Psoas muscle (tissue), 8 donors: ENCODE results near the gene ADCY2. TPM values are rescaled to one million over a fixed set of nuclear protein-coding genes. Genes with fewer than 3 reads are reported as not detected.

Experiments used
- ATAC-seq, 4 donors: fragments of 200-7000 bp; cut with Tn5 transposase; one replicate each; pipeline ENCODE4 v1.9.1; 2020; ENCODE audit warnings: moderate library complexity in 3 of 4, mild to moderate bottlenecking in 2 of 4
- DNase-seq, 2 donors: peaks; one replicate each; pipeline ENCODE4 v3.0.0-alpha.2; 2020
- H3K27ac ChIP-seq: fragments of 200-600 bp; one replicate; pipeline ENCODE4 v1.8.0; 2022
- H3K27me3 ChIP-seq, 3 donors: fragments of 200-600 bp in 1 of 3; one replicate each; pipeline versions ENCODE4 v1.6.1 to v1.8.0; 2013 to 2022; ENCODE audit warnings: low read length in 2 of 3, mild to moderate bottlenecking in 2 of 3, moderate library complexity in 1 of 3; ENCODE audit not compliant: insufficient read depth in 3 of 3
- H3K36me3 ChIP-seq, 2 donors: fragments of 200-600 bp in 1 of 2; one replicate each; pipeline versions ENCODE4 v1.6.1 to v1.8.0; 2013 to 2022; ENCODE audit warnings: low read depth in 1 of 2, mild to moderate bottlenecking in 1 of 2, moderate library complexity in 1 of 2; ENCODE audit not compliant: insufficient read depth in 1 of 2
- H3K4me1 ChIP-seq: fragments of 200-600 bp; one replicate; pipeline ENCODE4 v1.8.0; 2022
- H3K4me3 ChIP-seq: fragments of 200-600 bp; one replicate; pipeline ENCODE4 v1.8.0; 2022; ENCODE audit warnings: mild to moderate bottlenecking
- H3K9me3 ChIP-seq: fragments of 200-600 bp; one replicate; pipeline ENCODE4 v1.8.0; 2022
- CTCF ChIP-seq: fragments of 200-600 bp; IDR thresholded peaks from one replicate; pipeline ENCODE4 v1.8.0; 2022; ENCODE audit warnings: antibody characterized with exemption
- WGBS, 3 donors: extraction: QIAGEN DNeasy Blood & Tissue Kit; methylation state at CpG; one replicate each; pipeline versions ENCODE4 v1.1.6 to v1.1.7; 2013; 5-methylcytosine and 5-hydroxymethylcytosine counted together
- intact Hi-C, 2 donors: fragments of 100-400 bp; cut with DNase I; formaldehyde crosslinking; loops; one replicate each; pipeline versions ENCODE4 v1.11.0 to v1.14.2; 2022
- polyA plus RNA-seq, 3 donors: library from polyadenylated mRNA; stranded (reverse); fragments of 200-250 nt; gene quantifications; one replicate each; pipeline ENCODE4 v1.2.3, GENCODE V29; 2013
- total RNA-seq, 4 donors: library from RNA; stranded (reverse); fragmentation: NEBNext Ultra II Directional in 2 of 4; extraction: Animal tissue kit (Norgen Biotek cat#: 25700) in 2 of 4; gene quantifications; one replicate each; pipeline versions ENCODE4 v1.2.1 to v1.2.4, GENCODE V29; 2021 to 2023
- donor health status: healthy with polysubstance abuse.
- donor health status: DM: no; HTN: no; CAD: no; lungs with moderate emphysema.
- donor health status: Bipolar disorder and iron deficiency.
- donor health status: healthy.
- donor health status: DM: yes; HTN: yes; CAD: no.
- donor health status: DM: no; HTN: no; CAD: no.
- donor health status: DM: no; HTN: no; CAD: no.
- donor health status: DM: yes; HTN: yes; CAD: no.

ADCY2 gene
- total and polyA plus RNA-seq, 7 donors, result 24.3 to 91.4 (median 55.1) TPM

- H3K27me3 ChIP-seq, result no peaks in the 10 kb centered on the region
- H3K27ac ChIP-seq, result no peak overlapping the region
- H3K36me3 ChIP-seq, result no peaks in the 10 kb centered on the region
- H3K9me3 ChIP-seq, result no peaks in the 10 kb centered on the region
- intact Hi-C loops, result no loop called here
- peak in 1 of 4 donors; percentile 58 for ATAC-seq
- H3K4me3 ChIP-seq, result no peak overlapping the region
- no peak for TF ChIP-seq CTCF
- no peak for DNase-seq
- WGBS, 3 donors, result 58 to 66% (median 62%) methylated on average over 4 of the region's 4 CpGs
- H3K4me1 ChIP-seq, result peaks cover 15% of the 10 kb centered on the region
These were observed 263.5 kb downstream of the ADCY2 start for GRCh38 chr5:7659420-7659819.

DNA sequence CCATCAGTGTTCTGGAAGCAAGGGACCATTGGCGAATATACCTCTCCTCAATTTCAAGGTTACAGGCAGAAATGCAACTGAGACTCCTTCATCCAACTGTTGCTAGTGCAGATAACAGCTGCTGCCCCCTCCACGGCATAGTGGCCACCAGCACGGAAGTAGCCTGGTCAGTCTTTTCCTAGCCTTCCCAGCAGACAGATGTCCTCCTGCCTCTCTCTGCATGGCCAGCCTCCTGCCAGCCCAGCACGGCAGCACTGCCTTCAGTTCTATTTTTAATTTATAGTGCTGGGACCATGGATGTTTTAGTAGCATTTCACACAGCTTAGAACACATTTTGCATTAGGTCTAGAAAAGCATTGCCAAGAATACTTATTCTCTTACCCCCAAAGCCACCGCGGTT, 266.4 kb downstream of the ADCY2 start:
- Histone ChIP-seq H3K27ac (no peak overlapping the region), H3K36me3 (no peaks in the 10 kb centered on the region), H3K9me3 (no peaks in the 10 kb centered on the region), H3K4me3 (no peak overlapping the region), H3K27me3 (no peaks in the 10 kb centered on the region), H3K4me1 (peaks cover 19% of the 10 kb centered on the region)
- intact Hi-C loops, result no loop called here
- WGBS, 3 donors, result 53 to 69% (median 58%) methylated on average over 6 of the region's 6 CpGs
- ATAC-seq, result peak in 3 of 4 donors; percentile 36 to 74 (median 58)
- DNase-seq, result no peak
- no peak for TF ChIP-seq CTCF

GRCh38 chr5:7663808-7664207, 267.9 kb downstream of the ADCY2 start:
- no peak for TF ChIP-seq CTCF
- H3K27me3 ChIP-seq, result no peaks in the 10 kb centered on the region
- ATAC-seq (no peak), DNase-seq (no peak)
- 78 to 80% (median 78%) methylated on average over 3 of the region's 3 CpGs for WGBS, 3 donors
- intact Hi-C loops, result no loop called here
- H3K4me1 ChIP-seq, result peaks cover 27% of the 10 kb centered on the region
- no peaks in the 10 kb centered on the region for H3K9me3 ChIP-seq
- no peak overlapping the region for H3K4me3 ChIP-seq
- no peaks in the 10 kb centered on the region for H3K36me3 ChIP-seq
- H3K27ac ChIP-seq, result no peak overlapping the region

- H3K9me3 ChIP-seq, result no peaks in the 10 kb centered on the region
- H3K27ac ChIP-seq, result no peak overlapping the region
- intact Hi-C loops, result no loop called here
- no peaks in the 10 kb centered on the region for H3K36me3 ChIP-seq
- peaks cover 28% of the 10 kb centered on the region for H3K4me1 ChIP-seq
- no peak for DNase-seq
- 77 to 89% (median 83%) methylated on average over 2 of the region's 2 CpGs for WGBS, 3 donors
- no peak for TF ChIP-seq CTCF
- H3K27me3 ChIP-seq, result no peaks in the 10 kb centered on the region
- H3K4me3 ChIP-seq, result no peak overlapping the region
- ATAC-seq, result no peak
These were observed 268.3 kb downstream of the ADCY2 start for GRCh38 chr5:7664208-7664607.

DNA sequence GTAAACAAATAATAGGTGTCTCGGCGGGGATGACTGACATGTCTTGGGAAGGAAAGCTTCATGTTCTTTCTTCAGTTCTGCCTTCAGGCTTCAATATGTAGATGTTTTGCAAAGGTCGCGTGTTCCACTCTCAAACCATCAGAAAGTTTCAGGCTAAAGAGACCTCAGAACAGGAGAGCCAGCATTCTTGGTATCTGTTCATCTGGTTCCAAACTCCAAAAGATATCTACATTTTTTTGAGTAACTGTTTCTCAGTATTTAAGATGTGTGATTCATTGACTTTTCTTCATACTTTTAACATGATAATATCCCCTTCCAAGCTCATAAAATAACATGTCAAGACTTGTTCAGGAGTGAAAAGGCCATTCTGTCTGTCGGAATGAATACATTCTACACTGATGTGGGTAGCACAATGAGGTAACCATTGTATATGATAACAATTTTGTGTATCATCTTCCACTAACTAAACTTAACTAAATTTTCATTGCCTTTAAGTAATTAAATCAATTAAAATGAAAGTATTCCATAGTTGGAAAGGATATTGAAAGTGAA, 271.4 kb downstream of the ADCY2 start:
- 81 to 91% (median 84%) methylated on average over 5 of the region's 5 CpGs for WGBS, 3 donors
- H3K4me3 ChIP-seq, result no peak overlapping the region
- H3K27me3 ChIP-seq, result no peaks in the 10 kb centered on the region
- peaks cover 27% of the 10 kb centered on the region for H3K4me1 ChIP-seq
- ATAC-seq, result no peak
- H3K9me3 ChIP-seq, result no peaks in the 10 kb centered on the region
- no peak for DNase-seq
- TF ChIP-seq CTCF, result no peak
- intact Hi-C loops, result no loop called here
- H3K36me3 ChIP-seq, result no peaks in the 10 kb centered on the region
- peak overlapping the region; percentile 25 for H3K27ac ChIP-seq
